Stimulated activated CD4-positive, alpha-beta T cell treated with anti-CD3 and anti-CD28 coated beads, Interleukin-1b, Interleukin-23, amount 100 ng/mL, for 4 hours (primary cell): ENCODE measurements around the gene MECP2.

Experiments
- DNase-seq, 2 donors: peaks; one replicate each; pipeline ENCODE4 v3.0.0-alpha.2; 2020; ENCODE audit warnings: low read depth in 2 of 2

The MECP2 gene

DNA sequence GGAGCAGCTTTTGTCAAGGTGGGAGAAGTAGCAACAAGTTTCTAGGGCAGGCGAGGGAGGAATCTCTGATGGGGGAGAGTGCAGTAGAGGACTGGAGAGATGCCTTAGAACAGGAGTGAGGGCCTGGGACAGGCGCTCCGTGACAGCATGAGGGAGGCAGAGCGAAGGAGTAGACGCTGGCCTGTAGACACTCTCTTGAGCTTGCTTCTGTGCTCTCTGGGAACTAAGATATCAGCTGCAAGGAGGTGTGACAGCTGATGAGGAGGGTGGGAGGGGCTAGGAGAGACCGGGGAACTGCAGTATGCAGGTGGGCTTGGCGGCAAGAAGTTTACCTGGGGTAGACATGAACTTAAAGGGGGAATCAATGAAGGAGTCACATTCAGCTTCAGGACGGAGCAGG, 35.7 kb downstream of the MECP2 start:
- no peak for DNase-seq

DNA sequence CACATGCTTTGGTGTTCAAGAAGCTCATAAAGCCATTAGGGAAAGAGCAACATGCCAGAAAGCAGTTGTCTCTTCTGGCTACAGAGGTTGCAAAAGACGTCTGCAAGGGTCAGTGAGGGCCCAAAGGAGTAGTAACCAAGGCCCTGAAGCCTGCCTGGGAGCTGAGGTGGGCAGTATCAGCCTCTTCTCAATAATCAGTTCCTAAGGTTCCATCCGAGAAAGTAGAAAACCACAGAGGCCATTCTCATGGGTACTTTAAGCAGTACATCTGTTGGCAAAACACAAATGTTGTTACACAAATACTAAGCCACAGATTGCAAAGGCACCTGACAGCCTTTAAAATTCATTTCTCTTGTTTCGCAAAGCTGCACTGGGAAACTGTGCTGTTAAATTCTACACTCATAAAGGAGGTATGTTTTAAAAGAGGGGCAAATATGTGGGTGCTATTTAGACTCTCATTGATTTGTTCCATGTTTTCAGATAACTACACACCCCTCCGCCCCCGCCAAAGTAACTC, 37.7 kb downstream of the MECP2 start:
- no peak for DNase-seq

DNA sequence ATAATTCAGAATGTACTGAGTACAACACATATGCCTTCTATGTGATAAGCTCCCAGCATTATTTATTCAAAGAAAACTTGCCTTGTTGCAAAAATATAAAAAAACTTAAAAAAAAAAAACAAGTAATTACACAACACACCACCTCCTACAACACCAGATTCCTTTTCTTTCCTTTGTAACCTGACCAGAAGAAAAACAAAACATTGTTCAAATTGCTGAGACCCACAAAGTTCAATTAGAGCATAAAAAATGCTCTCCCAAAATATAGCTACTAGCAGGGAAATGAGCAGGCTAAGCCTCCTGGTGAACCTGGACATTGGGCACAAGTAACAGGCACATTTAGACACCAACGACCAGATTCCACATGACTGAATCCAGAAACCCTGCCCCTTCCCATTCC, 38.3 kb downstream of the MECP2 start:
- no peak for DNase-seq

DNA sequence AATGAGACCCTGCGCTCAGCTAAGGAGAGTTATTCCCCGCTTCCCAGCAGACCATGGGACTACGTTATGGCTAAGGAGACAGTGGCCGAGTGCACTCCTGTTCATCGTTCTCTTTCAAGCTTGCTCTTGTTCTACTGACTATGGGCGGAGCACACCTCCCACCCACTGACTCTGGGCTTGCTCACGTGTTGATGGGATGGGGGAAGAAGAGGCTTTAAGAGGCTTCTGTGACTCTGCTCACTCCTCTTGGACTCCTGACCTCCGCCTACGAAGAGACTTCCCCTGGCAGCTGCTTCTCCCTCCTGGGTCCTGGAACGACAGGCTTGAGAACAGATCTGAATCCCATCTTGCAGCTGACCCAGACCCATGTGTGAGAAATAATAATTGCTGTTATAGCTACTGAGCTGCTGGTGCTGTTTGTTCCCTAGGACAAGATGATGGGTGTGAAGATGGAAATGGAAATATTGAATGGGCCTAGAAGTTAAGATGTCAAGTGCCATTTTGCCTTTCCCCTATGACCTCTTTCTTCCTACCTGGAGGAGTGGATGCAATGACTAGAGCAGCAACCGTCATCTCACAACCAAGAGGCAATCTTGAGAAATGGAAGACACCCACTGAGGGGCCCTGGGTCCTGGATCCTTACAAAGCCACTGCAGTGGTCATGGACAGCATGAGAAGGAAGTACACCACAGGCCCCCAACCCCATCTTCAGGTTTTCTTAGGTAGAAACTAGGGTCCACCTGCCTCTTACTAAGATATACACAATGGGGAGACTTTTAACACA, 39.1 kb downstream of the MECP2 start:
- DNase-seq = no peak

DNA sequence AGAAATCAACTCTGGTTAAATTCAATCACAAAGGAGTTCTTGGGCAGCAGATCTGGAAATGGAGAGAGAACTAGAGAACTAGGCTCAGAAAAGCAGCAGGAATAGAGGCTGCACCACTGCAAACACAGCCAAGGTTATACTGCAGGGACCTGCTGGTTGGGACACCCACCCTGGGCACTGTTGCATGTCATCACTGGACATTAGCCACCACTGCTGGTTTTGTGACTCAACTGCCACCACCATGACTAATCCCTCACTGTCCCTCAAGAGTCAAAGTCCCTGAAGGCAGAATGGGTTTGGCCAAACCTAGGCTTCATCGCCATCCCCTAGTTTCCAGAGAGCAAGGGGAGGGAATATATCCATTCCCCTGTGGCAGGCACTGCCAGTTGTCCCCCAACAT, 39.7 kb downstream of the MECP2 start:
- DNase-seq = no peak

DNA sequence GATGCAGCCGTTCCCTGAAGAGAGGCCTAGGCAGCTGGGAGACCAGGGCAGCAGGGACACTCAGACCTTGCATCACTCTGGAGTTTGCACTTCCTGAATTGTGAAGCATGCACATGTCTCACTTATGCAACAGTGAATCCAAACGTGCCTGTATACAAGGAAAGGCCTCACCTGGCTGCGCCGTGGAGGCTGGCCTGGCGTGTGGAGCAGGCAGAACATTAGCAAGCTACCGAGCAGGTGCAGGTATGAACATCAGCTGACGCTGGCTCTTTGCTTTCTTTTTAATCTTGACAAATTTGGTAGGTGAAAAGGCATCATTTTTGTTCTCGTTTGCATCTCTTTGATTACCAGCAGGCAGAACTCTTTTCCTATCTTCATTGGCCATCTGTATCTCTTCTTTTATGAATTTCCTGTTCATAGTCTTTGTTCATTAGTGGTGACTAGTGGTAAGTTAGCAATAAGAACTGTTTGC, 40.7 kb downstream of the MECP2 start:
- DNase-seq = no peak

DNA sequence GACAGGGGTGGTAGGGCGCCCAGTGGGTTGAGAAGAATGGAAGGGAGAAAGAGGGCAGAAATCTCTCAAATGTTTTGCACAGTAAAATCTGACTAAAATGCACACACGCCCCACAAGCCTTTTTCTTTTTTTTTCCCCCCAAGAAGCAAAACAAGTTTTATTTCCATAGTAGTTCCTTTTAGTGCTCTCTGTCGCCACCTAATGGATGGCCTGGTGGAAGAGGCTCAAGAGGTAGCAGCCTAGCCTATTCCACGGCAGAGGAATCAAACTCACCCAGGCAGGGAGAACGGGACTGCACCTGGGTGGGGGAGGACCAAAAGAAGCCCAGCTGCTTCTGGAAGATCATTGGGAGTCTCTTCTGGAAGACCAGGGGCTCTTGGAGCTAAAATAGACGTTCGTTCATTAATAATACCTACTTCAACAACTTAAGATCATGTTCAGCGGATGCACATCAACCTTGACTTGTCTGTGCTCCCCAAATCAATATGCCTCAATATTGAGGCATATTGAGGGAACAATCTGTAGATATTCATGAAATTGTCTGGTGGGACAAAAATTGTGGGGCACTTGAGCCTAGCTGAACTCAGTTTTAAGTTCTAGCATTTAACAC, 46.2 kb downstream of the MECP2 start:
- DNase-seq = peak; percentile 55 to 67

DNA sequence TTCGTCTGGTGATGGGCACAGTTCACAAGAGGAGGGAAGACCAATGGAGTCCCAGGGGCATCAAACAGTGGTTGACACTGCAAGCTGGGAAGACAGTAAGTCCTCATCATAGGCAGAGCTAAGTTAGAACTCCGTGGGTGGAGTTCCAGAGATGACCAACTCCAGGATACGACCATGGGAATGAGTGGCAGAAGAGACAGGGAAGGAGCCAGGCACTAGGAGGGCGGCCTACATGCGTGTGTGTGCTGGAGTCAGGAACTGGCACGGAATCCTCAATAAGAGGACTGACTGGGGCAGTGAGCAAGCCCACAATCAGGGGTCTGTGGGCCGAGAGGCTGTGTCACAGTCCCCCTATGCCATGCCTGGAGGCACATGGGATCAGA, 47.4 kb downstream of the MECP2 start:
- no peak for DNase-seq

DNA sequence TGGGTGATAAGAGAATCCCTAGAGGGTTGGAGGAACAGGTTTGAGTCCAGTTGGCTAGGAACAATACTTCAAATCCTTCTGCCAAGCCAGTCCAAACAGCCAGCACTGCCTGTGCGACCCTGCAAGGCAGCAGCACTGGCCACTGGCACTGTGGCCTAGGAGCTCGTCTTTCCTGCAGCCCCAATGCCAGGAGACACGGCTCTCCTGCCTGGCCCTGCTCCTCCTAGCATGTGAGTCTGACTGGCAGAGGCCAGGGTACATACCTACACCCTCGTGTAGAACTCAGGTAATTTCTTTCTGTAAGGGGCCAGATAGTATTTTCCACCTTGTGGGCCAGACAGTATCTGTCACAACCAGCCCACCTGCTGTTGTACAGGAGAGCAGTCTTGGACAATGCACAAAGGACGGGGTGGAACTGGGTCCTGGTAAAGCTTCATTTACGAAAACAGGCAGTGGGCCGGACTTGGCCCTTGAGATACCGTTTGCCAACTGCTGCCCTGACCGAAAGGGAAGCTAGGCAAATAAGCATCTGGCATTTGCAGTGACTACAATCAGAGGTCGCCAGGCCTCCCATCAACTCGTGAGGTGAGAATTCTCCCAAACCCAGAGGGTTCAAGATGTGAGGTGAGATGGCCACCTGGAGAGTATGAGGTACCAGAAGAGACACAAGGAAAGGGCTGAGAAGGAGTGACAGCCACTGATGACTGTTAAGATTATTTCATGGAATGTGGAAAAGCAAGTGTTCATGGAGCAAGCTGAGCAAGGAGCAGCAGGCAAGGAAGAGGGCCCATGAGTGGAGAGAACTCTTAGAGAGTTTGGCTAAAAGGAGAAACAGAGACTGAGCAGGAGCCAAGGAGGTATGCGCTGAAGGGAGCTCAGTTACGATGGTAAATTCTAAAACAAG, 48.1 kb downstream of the MECP2 start:
- DNase-seq = no peak

DNA sequence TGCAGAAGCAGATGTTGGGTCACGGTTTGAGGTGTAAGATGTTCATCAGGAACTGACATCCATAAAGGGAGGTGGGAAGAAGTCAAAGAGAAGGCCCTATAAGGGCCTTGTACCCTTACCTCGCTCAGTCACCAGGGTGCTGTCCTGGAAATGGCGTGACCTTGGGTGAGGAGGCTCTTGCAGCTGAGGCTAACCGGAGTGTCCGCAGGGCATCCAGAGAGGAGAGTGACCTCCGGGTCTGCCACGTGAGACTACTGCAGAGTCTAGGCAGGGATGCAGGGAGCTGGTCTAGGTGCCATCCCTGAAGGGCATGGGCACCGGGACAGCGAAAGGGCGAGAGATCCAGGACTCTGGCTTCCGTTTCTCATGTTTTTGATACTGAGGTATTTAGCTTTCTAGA, 49.1 kb downstream of the MECP2 start:
- DNase-seq = no peak

DNA sequence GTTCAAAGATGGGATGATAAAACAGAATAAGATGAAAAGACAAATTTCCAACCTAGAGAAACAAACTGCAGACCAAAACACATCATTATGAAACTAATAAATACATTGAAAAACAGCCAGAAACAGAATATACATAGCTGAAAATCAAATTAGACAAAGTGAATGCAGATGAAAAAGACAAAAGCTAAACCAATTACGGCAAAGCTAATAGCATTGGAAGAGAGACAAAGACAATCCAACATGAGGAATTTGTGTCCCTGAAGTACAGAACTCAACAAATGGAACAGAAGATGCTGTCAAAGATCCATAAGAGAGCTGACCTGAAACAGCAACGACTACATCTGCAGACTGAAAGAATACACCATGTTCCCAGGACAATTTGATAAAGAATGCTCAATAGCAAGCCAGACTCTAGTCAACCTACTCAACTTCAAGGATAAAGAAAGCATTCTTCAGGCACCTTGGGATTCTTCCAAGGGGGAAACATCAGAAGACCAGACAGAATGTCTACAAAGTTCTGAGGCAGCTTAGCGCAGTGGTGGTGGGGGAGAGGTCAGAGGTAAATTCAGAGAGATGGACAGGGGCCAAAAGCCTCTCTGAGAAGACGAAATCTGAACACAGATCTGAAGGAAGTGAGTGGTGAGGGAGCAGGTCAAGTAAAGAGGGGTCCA, 50.4 kb downstream of the MECP2 start:
- DNase-seq = no peak

DNA sequence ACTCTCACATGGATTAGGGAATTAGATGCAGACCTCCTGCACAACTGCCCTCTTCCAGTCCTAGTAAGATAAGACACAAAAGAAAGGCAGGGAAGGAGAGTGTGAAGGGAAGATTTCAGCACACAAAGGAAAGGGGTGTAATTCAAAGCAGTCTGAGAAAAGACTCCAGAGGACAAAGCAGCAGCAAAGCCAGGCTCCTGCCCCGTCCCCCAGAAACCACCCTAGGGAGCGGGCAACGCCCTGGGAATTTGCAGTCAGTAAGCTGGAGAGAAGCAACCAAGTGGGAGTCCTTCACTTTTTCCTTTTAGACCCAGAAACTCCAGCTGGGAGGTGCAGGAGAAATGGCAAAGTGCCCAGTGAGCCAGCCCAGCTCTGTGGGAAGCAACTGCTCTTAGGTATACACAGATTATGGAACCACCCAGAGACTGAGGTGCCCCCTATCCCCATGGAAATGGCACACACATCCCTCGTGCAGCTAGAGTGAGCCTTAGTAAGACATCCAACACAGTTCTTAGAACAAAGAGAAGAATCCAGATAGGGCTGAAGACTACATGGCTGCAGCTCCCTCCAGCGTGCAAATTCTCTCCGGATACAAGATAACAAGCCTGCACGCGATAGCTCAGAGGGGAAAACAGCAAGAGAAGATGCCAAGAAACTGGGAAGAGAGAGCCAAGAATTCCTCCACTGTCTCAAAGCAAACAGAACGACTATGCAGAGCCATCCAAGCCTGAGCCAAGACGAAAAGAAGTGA, 51.3 kb downstream of the MECP2 start:
- DNase-seq = no peak

DNA sequence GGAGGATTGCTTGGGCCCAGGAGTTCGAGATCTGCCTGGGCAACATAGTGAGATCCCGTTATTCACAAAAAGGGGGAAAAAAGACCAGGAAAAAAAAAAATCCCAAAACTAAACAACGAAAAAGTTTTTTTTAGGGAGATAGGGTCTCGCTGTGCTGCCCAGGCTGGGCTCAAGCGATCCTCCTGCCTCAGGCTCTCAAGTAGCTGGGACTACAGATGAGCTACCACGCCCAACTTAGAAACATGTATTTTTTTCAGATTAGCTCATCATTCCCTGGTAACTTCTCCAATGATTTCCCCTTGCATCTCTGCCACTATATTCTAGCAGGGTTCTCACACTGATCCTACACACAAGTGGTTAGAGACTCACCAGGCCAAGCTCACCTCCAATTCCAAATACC, 53.4 kb downstream of the MECP2 start:
- DNase-seq = no peak

DNA sequence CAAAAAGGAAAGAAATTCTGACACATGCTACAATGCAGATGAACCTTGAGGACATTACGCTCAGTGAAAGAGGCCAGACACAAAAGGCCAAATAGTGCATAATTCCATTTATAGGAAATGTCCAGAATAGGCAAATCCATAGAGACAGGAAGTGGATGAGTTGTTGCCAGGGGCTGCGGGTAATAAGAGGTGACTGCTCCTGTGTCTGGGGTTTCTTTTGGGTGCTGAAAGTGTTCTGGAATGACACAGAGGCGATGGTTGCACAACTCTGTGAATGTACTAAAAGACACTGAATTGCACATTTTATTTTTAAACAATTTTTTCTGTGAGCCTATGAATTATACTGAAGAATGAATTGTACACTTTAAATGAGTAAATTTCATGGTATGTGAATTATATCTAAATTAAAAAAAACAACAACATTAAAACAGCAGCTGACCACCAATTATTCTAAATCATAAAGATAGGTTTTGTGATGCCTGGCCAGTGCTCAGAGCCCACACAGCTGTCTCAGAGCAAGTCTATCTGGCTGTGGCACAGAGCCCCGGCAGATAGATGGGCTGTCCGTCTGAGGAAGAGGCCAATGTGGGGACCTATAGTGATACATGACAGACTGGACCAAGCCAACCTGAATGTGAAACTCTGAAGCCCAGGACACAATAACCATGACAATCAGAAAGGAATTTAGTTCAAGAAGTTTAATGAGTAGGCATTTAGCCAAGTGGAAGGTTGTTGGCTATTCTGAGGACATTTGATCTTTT, 54.3 kb downstream of the MECP2 start:
- DNase-seq = no peak

DNA sequence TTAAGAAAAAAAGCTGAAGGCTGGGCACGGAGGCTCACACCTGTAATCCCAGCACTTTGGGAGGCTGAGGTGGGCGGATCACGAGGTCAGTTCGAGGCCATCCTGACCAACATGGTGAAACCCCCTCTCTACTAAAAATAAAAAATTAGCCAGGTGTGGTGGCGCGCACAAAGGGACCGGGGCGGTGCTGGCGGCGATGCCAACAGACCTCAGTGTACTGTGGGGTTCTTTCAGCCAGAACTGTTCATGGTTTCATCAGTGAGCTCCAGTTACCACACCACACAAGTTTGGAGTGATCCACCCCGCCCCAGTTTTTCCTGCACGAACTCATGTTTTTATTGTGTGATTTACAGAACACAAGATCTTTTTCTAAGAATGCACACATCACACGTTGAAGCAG, 56.7 kb downstream of the MECP2 start:
- no peak for DNase-seq

DNA sequence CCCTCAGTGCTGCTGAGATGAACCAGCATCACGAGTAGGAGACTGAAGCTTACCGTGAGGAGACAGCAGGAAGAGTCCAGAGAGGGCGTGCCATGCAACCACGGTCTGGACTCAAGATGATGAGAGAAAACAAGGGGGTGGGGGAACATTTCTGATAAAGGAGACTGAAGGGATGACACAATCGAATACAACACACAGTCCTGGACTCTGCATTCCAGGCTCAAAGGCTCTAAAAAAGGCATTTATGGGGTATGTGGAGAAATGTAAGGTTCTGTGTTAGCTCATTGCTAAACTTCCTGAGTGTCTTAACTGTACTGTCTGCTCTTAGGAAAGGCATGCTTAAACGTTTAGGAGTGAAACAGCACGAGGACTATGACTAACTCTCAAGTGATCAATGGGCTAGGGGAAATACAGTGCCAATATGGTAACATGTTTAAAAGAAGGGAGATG, 57.2 kb downstream of the MECP2 start:
- DNase-seq = no peak

DNA sequence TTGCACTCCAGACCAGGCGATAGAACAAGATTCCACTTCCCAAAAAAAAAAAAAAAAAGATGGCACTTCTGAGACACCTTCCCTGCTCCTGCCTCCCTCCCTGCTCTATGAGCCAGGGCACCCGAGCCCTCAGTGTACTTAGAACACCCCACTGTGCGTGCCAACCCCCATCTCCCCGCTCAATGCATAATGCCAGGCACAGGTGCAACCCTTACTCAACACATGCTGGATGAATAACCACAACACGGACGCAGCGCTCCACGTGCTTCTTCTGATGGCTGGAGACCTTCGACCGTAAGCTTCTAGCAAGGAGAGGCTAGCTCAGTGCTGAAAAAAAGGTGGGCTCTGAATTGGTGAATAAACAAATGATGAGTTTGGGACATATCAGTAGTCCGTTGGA, 57.9 kb downstream of the MECP2 start:
- no peak for DNase-seq

DNA sequence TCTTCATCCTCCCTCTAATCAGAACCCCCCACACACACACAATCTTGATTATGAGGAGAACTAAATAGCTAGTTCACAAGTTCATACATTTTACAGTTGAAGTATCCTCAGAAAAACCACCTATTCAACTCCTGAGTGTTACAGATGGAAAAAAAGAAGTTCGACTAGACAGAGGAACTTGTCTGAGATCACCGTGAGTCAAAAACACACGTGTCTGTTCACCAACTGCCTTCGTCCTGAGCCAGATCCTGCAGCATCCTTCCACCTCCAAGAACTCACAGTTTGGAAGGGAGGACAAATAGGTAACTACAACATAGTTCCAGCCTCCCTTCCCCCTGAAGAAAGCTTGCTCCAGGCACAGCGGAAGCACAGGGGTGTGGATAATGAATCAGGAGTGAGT, 58.9 kb downstream of the MECP2 start:
- no peak for DNase-seq

DNA sequence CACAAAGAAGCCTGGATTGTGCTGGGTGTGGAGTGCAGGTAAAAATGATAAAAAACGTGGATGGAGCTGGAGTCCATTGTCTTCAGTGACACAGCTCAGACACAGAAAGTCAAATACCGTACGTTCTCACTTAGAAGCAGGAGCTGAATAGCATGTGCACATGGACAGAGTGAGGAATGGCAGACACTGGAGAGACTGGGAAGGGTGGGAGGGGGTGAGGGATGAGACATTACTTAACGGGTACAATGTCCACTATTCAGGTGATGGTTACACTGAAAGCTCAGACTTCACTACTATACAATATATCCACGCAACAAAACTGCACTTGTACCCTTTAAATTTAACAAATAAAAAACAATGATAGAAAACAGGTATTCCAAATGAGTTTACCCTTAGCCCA, 59.8 kb downstream of the MECP2 start:
- DNase-seq = no peak

DNA sequence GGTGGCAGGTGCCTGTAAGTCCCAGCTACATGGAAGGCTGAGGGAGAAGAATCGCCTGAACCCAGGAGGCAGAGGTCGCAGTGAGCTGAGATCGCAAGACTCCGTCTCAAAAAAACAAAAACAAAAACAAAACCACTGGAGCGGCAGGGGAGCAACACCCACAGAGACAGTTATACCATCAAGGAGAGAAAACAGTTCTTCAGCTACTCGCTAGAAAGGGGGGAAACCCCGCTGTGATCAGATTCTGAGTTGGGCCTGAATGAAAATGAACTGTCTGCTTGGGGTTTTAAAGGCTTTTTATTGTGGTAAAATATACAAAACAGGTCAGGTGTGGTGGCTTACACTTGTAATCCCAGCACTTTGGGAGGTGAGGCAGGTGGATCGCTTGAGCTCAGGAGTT, 61.0 kb downstream of the MECP2 start:
- DNase-seq = no peak
